ENCODE results near the gene TMTC4. TPM values are rescaled to one million over a fixed set of nuclear protein-coding genes. Genes with fewer than 3 reads are reported as not detected.

Gene TMTC4
- total RNA-seq, 4 donors from 2014 or later, result 12.5 to 28.5 (median 14.8) TPM

GRCh38 chr13:100564444-100565223, 110.0 kb downstream of the TMTC4 start:
- Histone ChIP-seq H3K9me3 (peaks cover 0 to 10% (median 0%) of the 10 kb centered on the region in 4 donors), H3K4me3 (no peak overlapping the region), H3K4me1 (no peaks in the 10 kb centered on the region), H3K27ac (no peak overlapping the region), H3K36me3 (peaks cover 0 to 13% (median 0%) of the 10 kb centered on the region in 3 donors), H3K27me3 (no peaks in the 10 kb centered on the region)
- no peak for DNase-seq (ENCODE audit: low spot score in 2 of 2)
- WGBS, 2 donors, result 79 to 82% methylated on average over 13 of the region's 13 CpGs
- TF ChIP-seq, protein P1, sequence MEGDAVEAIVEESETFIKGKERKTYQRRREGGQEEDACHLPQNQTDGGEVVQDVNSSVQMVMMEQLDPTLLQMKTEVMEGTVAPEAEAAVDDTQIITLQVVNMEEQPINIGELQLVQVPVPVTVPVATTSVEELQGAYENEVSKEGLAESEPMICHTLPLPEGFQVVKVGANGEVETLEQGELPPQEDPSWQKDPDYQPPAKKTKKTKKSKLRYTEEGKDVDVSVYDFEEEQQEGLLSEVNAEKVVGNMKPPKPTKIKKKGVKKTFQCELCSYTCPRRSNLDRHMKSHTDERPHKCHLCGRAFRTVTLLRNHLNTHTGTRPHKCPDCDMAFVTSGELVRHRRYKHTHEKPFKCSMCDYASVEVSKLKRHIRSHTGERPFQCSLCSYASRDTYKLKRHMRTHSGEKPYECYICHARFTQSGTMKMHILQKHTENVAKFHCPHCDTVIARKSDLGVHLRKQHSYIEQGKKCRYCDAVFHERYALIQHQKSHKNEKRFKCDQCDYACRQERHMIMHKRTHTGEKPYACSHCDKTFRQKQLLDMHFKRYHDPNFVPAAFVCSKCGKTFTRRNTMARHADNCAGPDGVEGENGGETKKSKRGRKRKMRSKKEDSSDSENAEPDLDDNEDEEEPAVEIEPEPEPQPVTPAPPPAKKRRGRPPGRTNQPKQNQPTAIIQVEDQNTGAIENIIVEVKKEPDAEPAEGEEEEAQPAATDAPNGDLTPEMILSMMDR (IDR thresholded peaks at IDR 0.05), result no peak
- TF ChIP-seq POLR2A (IDR thresholded peaks at IDR 0.05) (no peak), EP300 (IDR thresholded peaks at IDR 0.05) (no peak)

DNA sequence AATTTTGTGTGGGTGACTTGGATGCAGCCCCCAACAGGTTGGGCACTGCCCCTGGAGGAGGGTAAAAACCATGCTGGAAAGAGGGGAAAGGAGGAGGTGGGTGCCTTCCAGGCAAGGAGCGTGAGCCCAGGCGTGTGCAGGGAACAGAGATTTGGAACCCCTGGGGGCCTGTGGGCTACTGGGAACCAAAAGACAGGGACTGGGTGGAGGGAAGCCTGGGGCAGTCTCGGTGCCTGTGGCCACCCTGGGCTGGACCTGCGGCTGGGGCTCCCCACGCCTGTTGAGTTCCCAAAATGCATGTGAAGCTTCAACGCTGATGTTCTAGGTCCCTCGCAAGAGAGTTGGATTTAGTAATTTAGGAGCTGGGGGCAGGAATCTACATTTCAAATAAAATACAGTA, 110.8 kb downstream of the TMTC4 start:
- H3K27ac ChIP-seq, result no peak overlapping the region
- H3K27me3 ChIP-seq, result no peaks in the 10 kb centered on the region
- no peaks in the 10 kb centered on the region for H3K4me1 ChIP-seq
- peaks cover 0 to 13% (median 0%) of the 10 kb centered on the region in 3 donors for H3K36me3 ChIP-seq
- no peak for TF ChIP-seq EP300 (IDR thresholded peaks at IDR 0.05)
- TF ChIP-seq, protein P1 (IDR thresholded peaks at IDR 0.05), result no peak
- TF ChIP-seq POLR2A (IDR thresholded peaks at IDR 0.05), result no peak
- DNase-seq (ENCODE audit: low spot score in 2 of 2), result no peak
- peaks cover 0 to 10% (median 0%) of the 10 kb centered on the region in 4 donors for H3K9me3 ChIP-seq
- H3K4me3 ChIP-seq, result no peak overlapping the region
- 90 to 96% methylated on average over 7 of the region's 7 CpGs for WGBS, 2 donors

DNA sequence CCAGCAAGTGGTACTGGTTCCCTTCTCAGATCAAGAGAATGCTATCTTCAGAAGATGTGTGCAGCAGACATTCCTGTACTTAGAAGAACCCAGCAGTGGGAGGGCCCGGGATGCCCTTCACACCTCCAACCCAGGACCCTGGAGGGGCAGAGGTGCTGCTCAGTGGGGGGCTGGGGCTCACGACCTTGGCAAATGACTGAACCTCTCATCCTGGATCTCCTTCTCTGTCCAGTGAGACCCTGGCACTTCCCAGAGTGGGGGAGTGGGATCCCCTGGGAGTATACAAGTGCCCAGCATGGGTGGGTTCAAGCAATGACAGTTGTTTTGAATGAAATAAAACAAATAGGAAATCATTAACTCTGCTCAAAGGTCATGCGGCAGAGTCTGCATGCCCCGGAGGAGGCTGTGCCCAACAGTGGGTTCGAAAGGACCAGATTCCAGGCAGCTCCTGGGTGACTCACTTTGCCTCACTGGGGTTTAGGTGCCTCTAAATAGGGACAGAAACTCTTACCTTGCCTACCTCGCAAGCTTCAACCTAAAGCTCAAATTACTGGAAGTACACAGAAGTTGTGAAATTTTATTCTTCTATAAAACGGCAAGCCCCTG, 112.9 kb downstream of the TMTC4 start:
- no peak overlapping the region for H3K4me3 ChIP-seq
- peaks cover 0 to 13% (median 0%) of the 10 kb centered on the region in 3 donors for H3K36me3 ChIP-seq
- H3K9me3 ChIP-seq, result peaks cover 0 to 10% (median 0%) of the 10 kb centered on the region in 4 donors
- 55 to 67% methylated on average over 7 of the region's 7 CpGs for WGBS, 2 donors
- H3K27me3 ChIP-seq, result no peaks in the 10 kb centered on the region
- TF ChIP-seq POLR2A (IDR thresholded peaks at IDR 0.05), result no peak
- TF ChIP-seq, protein P1 (IDR thresholded peaks at IDR 0.05), result no peak
- no peak for TF ChIP-seq EP300 (IDR thresholded peaks at IDR 0.05)
- H3K4me1 ChIP-seq, result no peaks in the 10 kb centered on the region
- DNase-seq (ENCODE audit: low spot score in 2 of 2), result no peak
- no peak overlapping the region for H3K27ac ChIP-seq

GRCh38 chr13:100561158-100561499, 113.5 kb downstream of the TMTC4 start:
- no peak overlapping the region for H3K27ac ChIP-seq
- no peak for TF ChIP-seq POLR2A (IDR thresholded peaks at IDR 0.05)
- TF ChIP-seq EP300 (IDR thresholded peaks at IDR 0.05), result no peak
- TF ChIP-seq, protein P1 (IDR thresholded peaks at IDR 0.05), result no peak
- peaks cover 0 to 5% (median 0%) of the 10 kb centered on the region in 4 donors for H3K9me3 ChIP-seq
- peaks cover 0 to 7% (median 0%) of the 10 kb centered on the region in 3 donors for H3K36me3 ChIP-seq
- no peaks in the 10 kb centered on the region for H3K27me3 ChIP-seq
- no peaks in the 10 kb centered on the region for H3K4me1 ChIP-seq
- WGBS, 2 donors, result 79 to 89% methylated on average over 2 of the region's 2 CpGs
- DNase-seq (ENCODE audit: low spot score in 2 of 2), result no peak
- H3K4me3 ChIP-seq, result no peak overlapping the region

GRCh38 chr13:100560498-100561157, 114.0 kb downstream of the TMTC4 start:
- H3K4me3 ChIP-seq, result no peak overlapping the region
- no peak overlapping the region for H3K27ac ChIP-seq
- no peaks in the 10 kb centered on the region for H3K4me1 ChIP-seq
- no peaks in the 10 kb centered on the region for H3K27me3 ChIP-seq
- no peak for TF ChIP-seq POLR2A (IDR thresholded peaks at IDR 0.05)
- TF ChIP-seq EP300 (IDR thresholded peaks at IDR 0.05), result no peak
- TF ChIP-seq, protein P1 (IDR thresholded peaks at IDR 0.05), result no peak
- no peak for DNase-seq (ENCODE audit: low spot score in 2 of 2)
- H3K9me3 ChIP-seq, result no peaks in the 10 kb centered on the region
- H3K36me3 ChIP-seq, result peaks cover 0 to 2% (median 0%) of the 10 kb centered on the region in 3 donors
- whole genome bisulfite sequencing, 2 donors, result 83 to 85% methylated on average over 15 of the region's 15 CpGs

All from tibial nerve (tissue), 4 donors.